Thoracic aorta (tissue), 2 donors: ENCODE data around the gene CAMK1D. TPM values are rescaled to one million over a fixed set of nuclear protein-coding genes. Genes with fewer than 3 reads are reported as not detected.

ENCODE experiments used
- ATAC-seq: fragments of 150-250 bp; one replicate; pipeline ENCODE4 v1.8.0; 2017; ENCODE audit warnings: low read depth; ENCODE audit not compliant: insufficient number of reproducible peaks, low FRiP score
- DNase-seq: peaks from one replicate; pipeline ENCODE4 v3.0.0-alpha.2; 2020; ENCODE audit warnings: low spot score
- H3K27ac ChIP-seq, 2 donors: fragments of 200-600 bp; sonication (generic); 1 replicate in 1 of 2; 2 replicates in 1 of 2; pipeline ENCODE4 v1.5.1; 2016; ENCODE audit warnings: mild to moderate bottlenecking in 2 of 2, moderate library complexity in 2 of 2
- H3K27me3 ChIP-seq: fragments of 200-600 bp; sonication (generic); replicated peaks from 2 replicates; pipeline ENCODE4 v1.6.0; 2016; ENCODE audit warnings: mild to moderate bottlenecking; ENCODE audit not compliant: insufficient read depth
- H3K36me3 ChIP-seq: fragments of 200-600 bp; sonication (generic); one replicate; pipeline ENCODE4 v1.5.1; 2016
- H3K4me1 ChIP-seq, 2 donors: fragments of 200-600 bp; sonication (generic); 1 replicate in 1 of 2; 2 replicates in 1 of 2; pipeline versions ENCODE4 v1.5.1 to v1.6.0; 2016; ENCODE audit warnings: low read depth in 2 of 2, mild to moderate bottlenecking in 1 of 2; ENCODE audit not compliant: control insufficient read depth in 1 of 2
- H3K4me3 ChIP-seq: fragments of 200-600 bp; sonication (generic); 2 replicates; pipeline ENCODE4 v1.5.1; 2016; ENCODE audit warnings: mild to moderate bottlenecking
- H3K9me3 ChIP-seq: fragments of 200-600 bp; sonication (generic); 2 replicates; pipeline ENCODE4 v1.5.1; 2016
- CTCF ChIP-seq: fragments of 200-600 bp; sonication (generic); IDR thresholded peaks from one replicate; pipeline ENCODE4 v1.5.1; 2019; ENCODE audit warnings: antibody characterized with exemption
- total RNA-seq, 2 donors: library from RNA; depleted of rRNA; stranded (reverse); fragments of >200 nt; gene quantifications; one replicate each; pipeline versions ENCODE4 v1.1.0 to v1.2.3, GENCODE V29; 2016

Gene CAMK1D
- total RNA-seq, 2 donors from 2014 or later = 8.7 to 11.2 TPM

GRCh38 chr10:12622016-12622415 lies 272.7 kb downstream of the CAMK1D start:
- Histone ChIP-seq H3K27me3 (no peaks in the 10 kb centered on the region), H3K36me3 (no peaks in the 10 kb centered on the region), H3K27ac (no peak overlapping the region), H3K4me3 (no peak overlapping the region), H3K9me3 (no peaks in the 10 kb centered on the region), H3K4me1 (no peaks in the 10 kb centered on the region)
- no peak for ATAC-seq
- DNase-seq = no peak
- TF ChIP-seq CTCF = no peak

GRCh38 chr10:12622691-12623090 lies 273.3 kb downstream of the CAMK1D start:
- ATAC-seq = no peak
- Histone ChIP-seq H3K27me3 (no peaks in the 10 kb centered on the region), H3K4me3 (no peak overlapping the region), H3K36me3 (no peaks in the 10 kb centered on the region), H3K9me3 (no peaks in the 10 kb centered on the region), H3K27ac (no peak overlapping the region), H3K4me1 (no peaks in the 10 kb centered on the region)
- TF ChIP-seq CTCF = no peak
- no peak for DNase-seq

- no peak for TF ChIP-seq CTCF
- H3K27me3 ChIP-seq = no peaks in the 10 kb centered on the region
- H3K9me3 ChIP-seq = no peaks in the 10 kb centered on the region
- DNase-seq = no peak
- no peaks in the 10 kb centered on the region for H3K36me3 ChIP-seq
- H3K27ac ChIP-seq = no peak overlapping the region
- no peaks in the 10 kb centered on the region for H3K4me1 ChIP-seq
- no peak for ATAC-seq
- no peak overlapping the region for H3K4me3 ChIP-seq
These were observed 276.2 kb downstream of the CAMK1D start for GRCh38 chr10:12625393-12626023.

- H3K36me3 ChIP-seq = no peaks in the 10 kb centered on the region
- no peaks in the 10 kb centered on the region for H3K4me1 ChIP-seq
- no peak for ATAC-seq
- no peaks in the 10 kb centered on the region for H3K27me3 ChIP-seq
- TF ChIP-seq CTCF = no peak
- H3K27ac ChIP-seq = no peak overlapping the region
- H3K9me3 ChIP-seq = no peaks in the 10 kb centered on the region
- no peak overlapping the region for H3K4me3 ChIP-seq
- DNase-seq = no peak
These were observed 278.8 kb downstream of the CAMK1D start for GRCh38 chr10:12628153-12628552.

GRCh38 chr10:12628964-12629766 lies 279.8 kb downstream of the CAMK1D start:
- no peak for TF ChIP-seq CTCF
- DNase-seq (no peak), ATAC-seq (no peak)
- no peaks in the 10 kb centered on the region for H3K4me1 ChIP-seq
- H3K4me3 ChIP-seq = no peak overlapping the region
- no peak overlapping the region for H3K27ac ChIP-seq
- H3K36me3 ChIP-seq = no peaks in the 10 kb centered on the region
- H3K9me3 ChIP-seq = no peaks in the 10 kb centered on the region
- H3K27me3 ChIP-seq = no peaks in the 10 kb centered on the region
